Hematopoietic multipotent progenitor cell treated with erythropoietin and hydrocortisone succinate and interleukin-3 and kit ligand, for 8 days (in vitro differentiated cells): ENCODE data around the gene KCNQ5.

ENCODE experiments used
- DNase-seq: peaks from one replicate; pipeline ENCODE4 v3.0.0-alpha.2; 2015

KCNQ5 gene

GRCh38 chr6:72748759-72749158 lies 126.9 kb downstream of the KCNQ5 start:
- DNase-seq = peak; percentile 2

GRCh38 chr6:72755752-72756151 lies 133.9 kb downstream of the KCNQ5 start:
- no peak for DNase-seq

- no peak for DNase-seq
Observed at GRCh38 chr6:72757048-72757447, 135.2 kb downstream of the KCNQ5 start.

GRCh38 chr6:72757926-72758325 lies 136.1 kb downstream of the KCNQ5 start:
- no peak for DNase-seq

GRCh38 chr6:72758901-72759300 lies 137.0 kb downstream of the KCNQ5 start:
- DNase-seq = no peak

- no peak for DNase-seq
Observed at GRCh38 chr6:72760114-72760793, 138.4 kb downstream of the KCNQ5 start.

- no peak for DNase-seq
Observed at GRCh38 chr6:72761761-72762160, 139.9 kb downstream of the KCNQ5 start.

- DNase-seq = no peak
Observed at GRCh38 chr6:72769459-72770125, 147.7 kb downstream of the KCNQ5 start.

- DNase-seq = no peak
Observed at GRCh38 chr6:72770959-72771358, 149.1 kb downstream of the KCNQ5 start.

GRCh38 chr6:72776456-72776855 lies 154.6 kb downstream of the KCNQ5 start:
- no peak for DNase-seq

GRCh38 chr6:72781624-72782023 lies 159.8 kb downstream of the KCNQ5 start:
- no peak for DNase-seq

- no peak for DNase-seq
Observed at GRCh38 chr6:72783035-72783434, 161.2 kb downstream of the KCNQ5 start.

GRCh38 chr6:72783666-72784065 lies 161.8 kb downstream of the KCNQ5 start:
- no peak for DNase-seq

GRCh38 chr6:72784071-72784470 lies 162.2 kb downstream of the KCNQ5 start:
- no peak for DNase-seq

- DNase-seq = no peak
Observed at GRCh38 chr6:72784581-72784980, 162.7 kb downstream of the KCNQ5 start.

- no peak for DNase-seq
Observed at GRCh38 chr6:72787391-72788031, 165.6 kb downstream of the KCNQ5 start.

GRCh38 chr6:72788188-72788587 lies 166.3 kb downstream of the KCNQ5 start:
- no peak for DNase-seq

- no peak for DNase-seq
Observed at GRCh38 chr6:72789145-72789544, 167.3 kb downstream of the KCNQ5 start.

GRCh38 chr6:72792692-72793091 lies 170.8 kb downstream of the KCNQ5 start:
- no peak for DNase-seq

GRCh38 chr6:72793641-72794395 lies 172.0 kb downstream of the KCNQ5 start:
- no peak for DNase-seq

GRCh38 chr6:72798196-72798595 lies 176.3 kb downstream of the KCNQ5 start:
- no peak for DNase-seq

GRCh38 chr6:72809746-72810379 lies 188.0 kb downstream of the KCNQ5 start:
- no peak for DNase-seq
